HG02571 (cell line): ENCODE measurements around the gene TRMT44.
"Not testable (repeated sequence)": the region's sequence is repeated elsewhere in the genome, so short reads cannot be mapped to it uniquely, and the experiment has no call there.

Experiments
- ATAC-seq: cut with Tn5 transposase; IDR thresholded peaks from one replicate; pipeline ENCODE4 v1.9.1; 2021; ENCODE audit warnings: mild to moderate bottlenecking, moderate library complexity; ENCODE audit not compliant: unreplicated experiment

The TRMT44 gene

GRCh38 chr4:8486643-8487042, 46.1 kb downstream of the TRMT44 start:
- ATAC-seq, result not testable (repeated sequence)

DNA sequence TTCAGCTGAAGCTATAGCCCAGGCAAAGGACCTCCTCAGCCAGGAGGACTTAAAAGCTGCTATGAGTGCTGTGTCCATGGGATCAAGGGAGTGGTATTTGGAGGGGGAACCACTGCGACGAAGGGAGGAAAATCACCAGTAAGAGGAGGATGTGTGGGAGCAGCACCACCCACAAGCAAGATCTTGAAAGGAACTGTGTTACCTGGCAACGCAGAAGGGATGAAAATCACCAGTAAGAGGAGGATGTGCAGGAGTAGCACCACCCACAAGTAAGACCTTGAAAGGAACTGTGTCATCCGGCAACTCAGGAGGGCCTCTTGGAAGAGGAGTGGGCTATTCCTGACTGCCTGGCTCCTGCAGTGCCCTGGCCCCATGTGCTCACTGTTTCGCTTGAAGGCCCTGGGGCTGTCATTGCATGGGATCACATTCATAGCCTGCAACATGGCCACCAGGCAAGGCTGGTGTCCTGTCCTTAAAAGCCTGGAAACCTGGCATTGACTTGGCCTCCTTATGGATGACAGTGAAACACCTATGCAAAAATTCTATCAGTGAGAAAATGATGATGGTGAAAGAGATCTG, 48.3 kb downstream of the TRMT44 start:
- no peak for ATAC-seq

- ATAC-seq, result not testable (repeated sequence)
Observed at GRCh38 chr4:8491478-8491877, 50.9 kb downstream of the TRMT44 start.

- no peak for ATAC-seq
Observed at GRCh38 chr4:8492174-8492573, 51.6 kb downstream of the TRMT44 start.

DNA sequence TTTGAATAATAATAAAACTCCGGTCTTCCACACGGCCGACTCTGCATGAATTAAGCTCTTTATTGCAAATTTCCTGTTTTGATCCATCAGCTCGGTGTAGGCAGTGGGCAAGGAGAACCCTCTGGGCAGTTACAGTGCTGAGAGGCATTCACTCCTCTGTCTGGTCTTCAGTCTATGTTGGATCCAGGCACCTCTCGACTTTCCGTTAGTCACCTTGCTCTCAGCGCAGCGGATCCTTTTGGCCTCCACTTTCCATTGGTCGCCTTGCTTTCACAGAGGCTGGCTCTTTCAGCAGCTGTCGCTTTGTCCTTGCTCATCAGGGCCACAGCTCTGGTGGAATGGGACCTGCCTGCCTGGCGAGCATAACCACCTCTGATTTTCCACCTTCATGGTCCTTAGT, 52.9 kb downstream of the TRMT44 start:
- ATAC-seq, result no peak

DNA sequence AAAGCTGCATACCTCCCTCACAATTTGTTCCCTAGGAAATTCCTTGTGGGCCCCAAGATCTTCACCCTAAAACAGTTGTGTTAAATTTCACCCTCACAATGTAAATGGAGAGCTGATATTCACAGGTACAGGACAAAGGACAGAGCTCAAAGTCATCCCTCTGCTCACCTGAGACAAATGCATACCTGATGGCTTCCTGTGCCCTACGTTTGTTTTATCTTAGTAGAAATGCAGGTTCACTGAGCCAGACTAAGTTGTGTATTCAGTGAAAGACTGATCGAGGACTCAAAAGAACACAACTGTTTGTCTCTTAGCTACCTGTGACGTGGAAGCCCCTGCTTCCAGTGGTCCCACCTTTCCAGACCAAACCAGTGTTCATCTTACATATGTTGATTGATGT, 53.6 kb downstream of the TRMT44 start:
- no peak for ATAC-seq

GRCh38 chr4:8494983-8495548, 54.5 kb downstream of the TRMT44 start:
- no peak for ATAC-seq

DNA sequence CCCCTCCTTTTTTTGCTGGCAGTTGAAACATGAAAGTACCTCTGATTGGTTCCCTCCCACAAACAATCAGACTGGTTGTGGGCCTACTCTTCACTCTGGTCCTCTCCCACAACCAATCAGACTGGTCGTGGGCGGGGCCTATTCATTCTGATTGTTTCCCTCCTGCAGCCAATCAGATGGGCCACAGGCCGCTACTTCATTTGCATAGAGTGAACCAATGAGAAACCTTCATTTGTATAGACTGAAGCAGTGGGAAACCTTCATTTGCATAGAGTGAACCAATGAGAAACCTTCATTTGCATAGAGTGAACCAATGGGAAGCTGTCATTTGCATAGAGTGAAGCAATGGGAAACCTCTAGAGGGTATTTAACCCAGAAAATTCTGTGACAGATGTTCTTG, 55.2 kb downstream of the TRMT44 start:
- no peak for ATAC-seq

DNA sequence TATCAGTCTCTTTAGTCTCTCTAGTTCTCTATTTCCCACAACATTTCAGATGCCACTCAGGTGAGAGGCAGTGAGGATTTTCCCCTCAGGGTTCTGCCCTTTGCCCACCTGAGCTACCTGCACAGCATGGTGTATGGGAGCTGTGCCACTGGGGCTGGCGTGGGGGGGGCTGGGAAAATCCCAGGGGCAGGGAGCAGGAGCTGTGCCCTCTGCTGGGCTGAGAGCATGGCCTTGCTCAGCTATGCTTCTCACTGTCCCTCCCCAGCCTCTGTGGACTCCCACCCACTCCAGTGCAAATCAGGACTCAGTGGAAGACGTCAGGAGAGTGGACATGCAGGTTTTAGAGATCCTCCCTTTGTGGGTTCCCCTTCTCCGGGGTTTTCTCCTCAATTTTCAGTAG, 57.2 kb downstream of the TRMT44 start:
- ATAC-seq, result no peak

- no peak for ATAC-seq
Observed at GRCh38 chr4:8500966-8501365, 60.4 kb downstream of the TRMT44 start.

DNA sequence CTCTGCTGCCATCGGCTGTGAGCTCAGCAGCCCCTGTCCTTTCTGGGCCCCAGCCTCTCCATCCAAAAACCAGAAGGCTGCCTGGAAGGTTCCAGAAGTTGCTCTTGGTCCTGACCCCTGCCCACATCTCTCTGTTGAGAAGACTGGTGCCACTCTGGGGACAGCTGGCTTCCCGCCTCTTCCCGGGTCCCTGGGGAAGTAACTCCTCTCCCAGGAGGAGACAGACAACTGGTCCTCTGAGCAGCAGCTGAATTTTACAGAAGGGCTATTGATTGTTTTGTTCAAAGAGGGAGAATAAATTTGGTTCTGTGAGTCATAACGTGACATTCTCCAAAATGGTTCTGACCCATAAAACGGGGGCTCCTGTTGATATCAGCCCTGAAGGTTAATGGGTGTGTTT, 61.2 kb downstream of the TRMT44 start:
- no peak for ATAC-seq

- ATAC-seq, result no peak
Observed at GRCh38 chr4:8502371-8502770, 61.8 kb downstream of the TRMT44 start.

GRCh38 chr4:8502836-8503585, 62.4 kb downstream of the TRMT44 start:
- ATAC-seq, result no peak

- ATAC-seq, result no peak
Observed at GRCh38 chr4:8503801-8504200, 63.2 kb downstream of the TRMT44 start.

GRCh38 chr4:8504279-8505007, 63.9 kb downstream of the TRMT44 start:
- ATAC-seq, result no peak

- no peak for ATAC-seq
Observed at GRCh38 chr4:8505229-8505628, 64.7 kb downstream of the TRMT44 start.

- ATAC-seq, result no peak
Observed at GRCh38 chr4:8506006-8506372, 65.4 kb downstream of the TRMT44 start.

GRCh38 chr4:8506373-8507195, 66.0 kb downstream of the TRMT44 start:
- no peak for ATAC-seq

DNA sequence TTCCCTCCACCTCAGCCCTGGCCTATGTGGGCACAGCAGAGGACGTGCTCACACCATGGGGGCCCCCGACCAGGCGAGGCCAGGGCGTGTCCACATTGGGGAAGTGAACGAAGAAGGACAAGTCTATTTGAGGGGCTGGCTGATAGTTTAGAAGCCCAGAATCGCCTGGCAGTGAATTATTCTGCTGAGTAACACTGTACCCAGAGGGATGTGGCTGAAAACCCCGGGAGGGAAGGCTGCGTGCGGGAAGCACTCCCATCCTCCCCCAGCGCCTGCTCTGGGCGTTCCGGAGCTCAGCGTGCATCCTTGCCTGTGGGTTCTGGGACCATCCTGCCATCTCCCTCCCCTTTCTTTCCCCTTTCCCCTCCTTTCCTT, 66.6 kb downstream of the TRMT44 start:
- no peak for ATAC-seq

DNA sequence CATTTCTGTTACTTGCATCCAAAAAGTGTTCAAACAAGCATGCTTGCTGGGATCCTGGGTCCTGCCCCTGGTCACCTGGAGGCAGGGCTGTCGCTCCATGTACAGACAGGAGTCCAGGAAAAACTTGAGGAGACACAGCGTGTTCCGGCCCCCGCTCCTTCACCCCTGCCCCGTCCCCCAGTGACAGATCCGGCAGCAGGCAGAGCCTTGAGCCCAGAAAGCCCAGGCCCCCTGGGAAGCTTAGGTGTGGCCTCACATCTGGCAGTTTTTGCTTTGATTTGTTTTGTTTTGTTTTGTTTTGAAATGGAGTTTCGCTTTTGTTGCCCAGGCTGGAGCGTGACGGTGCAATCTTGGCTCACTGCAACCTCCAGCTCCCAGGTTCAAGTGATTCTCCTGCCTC, 67.0 kb downstream of the TRMT44 start:
- ATAC-seq, result no peak

DNA sequence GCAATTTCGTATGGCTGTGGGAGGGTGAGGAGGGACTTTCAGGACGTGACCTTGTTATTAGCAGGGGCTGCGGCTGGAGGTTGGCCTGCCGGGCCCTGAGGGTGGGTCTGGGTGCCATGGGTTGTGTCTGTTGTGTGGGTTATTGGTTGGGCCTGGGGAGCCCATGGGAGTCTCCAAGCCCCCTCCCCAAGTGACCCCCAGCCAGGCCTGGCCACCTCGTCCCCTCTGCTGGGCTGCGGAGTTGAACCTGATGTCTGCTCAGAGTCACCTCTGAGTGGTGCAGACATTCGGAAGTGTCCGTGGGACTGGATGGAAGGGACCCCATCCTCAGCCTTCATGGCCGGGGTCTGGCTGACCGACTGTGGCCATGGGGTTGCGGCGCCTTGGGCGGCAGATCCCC, 67.7 kb downstream of the TRMT44 start:
- no peak for ATAC-seq
